ENCODE results near the gene SNN.

- TF ChIP-seq CTCF (IDR thresholded peaks at IDR 0.05) (no peak), TEAD4 (CRISPR knock-in tag; IDR thresholded peaks at IDR 0.05) (no peak), FOXP4 (CRISPR knock-in tag; IDR thresholded peaks at IDR 0.05) (no peak), TP53 (CRISPR knock-in tag; IDR thresholded peaks at IDR 0.05) (no peak), ZNF512 (CRISPR knock-in tag; IDR thresholded peaks at IDR 0.05; ENCODE audit: borderline replicate concordance) (no peak), OVOL2 (CRISPR knock-in tag; IDR thresholded peaks at IDR 0.05; ENCODE audit: borderline replicate concordance) (no peak), FOXP1 (CRISPR knock-in tag; IDR thresholded peaks at IDR 0.05; ENCODE audit: borderline replicate concordance) (no peak)
Observed at GRCh38 chr16:11624205-11624604, 44.0 kb upstream of the SNN start.
